ENCODE results near the gene FER. TPM values are rescaled to one million over a fixed set of nuclear protein-coding genes. Genes with fewer than 3 reads are reported as not detected.

FER gene
- total and polyA plus RNA-seq, 10 donors, result 0.96 to 38.8 (median 21.2) TPM

DNA sequence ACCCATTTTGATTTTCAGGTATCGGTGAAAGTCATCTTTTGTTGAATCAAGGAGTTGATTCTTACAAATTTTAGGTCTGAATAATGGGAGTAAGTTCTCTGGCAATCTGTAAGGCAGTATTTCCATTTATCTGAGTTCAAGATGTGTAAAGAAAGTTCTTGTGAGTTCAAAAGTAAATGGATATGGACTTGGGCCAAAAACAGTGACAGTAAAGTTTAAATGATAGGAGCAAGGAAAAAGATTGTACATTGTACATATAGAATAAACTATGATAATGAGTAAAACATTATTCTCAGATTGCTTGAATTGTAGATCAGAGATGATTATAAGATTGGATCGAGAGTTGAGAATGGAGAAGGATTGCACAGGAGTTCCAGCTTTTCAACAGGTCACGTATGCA lies 332.8 kb downstream of the FER start:
- TF ChIP-seq POLR2A (IDR thresholded peaks at IDR 0.05), result no peak
- TF ChIP-seq, protein P1, sequence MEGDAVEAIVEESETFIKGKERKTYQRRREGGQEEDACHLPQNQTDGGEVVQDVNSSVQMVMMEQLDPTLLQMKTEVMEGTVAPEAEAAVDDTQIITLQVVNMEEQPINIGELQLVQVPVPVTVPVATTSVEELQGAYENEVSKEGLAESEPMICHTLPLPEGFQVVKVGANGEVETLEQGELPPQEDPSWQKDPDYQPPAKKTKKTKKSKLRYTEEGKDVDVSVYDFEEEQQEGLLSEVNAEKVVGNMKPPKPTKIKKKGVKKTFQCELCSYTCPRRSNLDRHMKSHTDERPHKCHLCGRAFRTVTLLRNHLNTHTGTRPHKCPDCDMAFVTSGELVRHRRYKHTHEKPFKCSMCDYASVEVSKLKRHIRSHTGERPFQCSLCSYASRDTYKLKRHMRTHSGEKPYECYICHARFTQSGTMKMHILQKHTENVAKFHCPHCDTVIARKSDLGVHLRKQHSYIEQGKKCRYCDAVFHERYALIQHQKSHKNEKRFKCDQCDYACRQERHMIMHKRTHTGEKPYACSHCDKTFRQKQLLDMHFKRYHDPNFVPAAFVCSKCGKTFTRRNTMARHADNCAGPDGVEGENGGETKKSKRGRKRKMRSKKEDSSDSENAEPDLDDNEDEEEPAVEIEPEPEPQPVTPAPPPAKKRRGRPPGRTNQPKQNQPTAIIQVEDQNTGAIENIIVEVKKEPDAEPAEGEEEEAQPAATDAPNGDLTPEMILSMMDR (IDR thresholded peaks at IDR 0.05 in 8 of 11, conservative IDR thresholded peaks at IDR 0.05 in 3 of 11), result no peak
- TF ChIP-seq POLR2AphosphoS5 (IDR thresholded peaks at IDR 0.05), result no peak
- Histone ChIP-seq H3K4me3 (no peak overlapping the region), H3K27me3 (replicated peaks in 1 of 7) (no peaks in the 10 kb centered on the region), H3K36me3 (no peaks in the 10 kb centered on the region), H3K4me1 (no peaks in the 10 kb centered on the region), H3K9me3 (no peaks in the 10 kb centered on the region), H3K27ac (no peak overlapping the region)
- intact Hi-C loops (cut with DNase I; ENCODE audit: low total_unique reads), result no loop called here
- DNase-seq, result no peak
- WGBS, 5 donors, result 80 to 98% (median 96%) methylated on average over 3 of the region's 3 CpGs

DNA sequence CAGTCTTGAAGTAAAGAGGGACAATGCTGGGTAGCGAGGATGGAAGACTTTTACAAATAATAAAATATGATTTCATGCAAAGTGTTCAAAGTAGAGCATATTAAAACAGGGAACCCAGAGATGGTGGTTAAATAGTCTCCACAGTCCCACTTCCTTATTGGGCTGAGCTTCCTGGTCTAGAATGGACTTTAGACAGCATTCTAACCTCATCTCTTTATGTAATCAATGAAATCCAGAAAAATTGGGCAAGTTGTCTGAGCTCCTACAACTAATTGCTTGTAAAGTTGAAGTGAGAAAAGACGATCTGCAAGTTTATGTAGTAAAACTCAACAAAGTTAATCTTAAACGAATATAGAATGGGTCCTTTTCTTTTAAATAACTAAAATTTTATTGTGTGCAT lies 333.2 kb downstream of the FER start:
- H3K27ac ChIP-seq, result no peak overlapping the region
- DNase-seq, result no peak
- no peaks in the 10 kb centered on the region for H3K27me3 ChIP-seq (replicated peaks in 1 of 7)
- H3K4me3 ChIP-seq, result no peak overlapping the region
- no peaks in the 10 kb centered on the region for H3K36me3 ChIP-seq
- no peaks in the 10 kb centered on the region for H3K9me3 ChIP-seq
- TF ChIP-seq POLR2AphosphoS5 (IDR thresholded peaks at IDR 0.05) (no peak), POLR2A (IDR thresholded peaks at IDR 0.05) (no peak)
- TF ChIP-seq, protein P1 (IDR thresholded peaks at IDR 0.05 in 8 of 11, conservative IDR thresholded peaks at IDR 0.05 in 3 of 11), result no peak
- intact Hi-C loops (cut with DNase I; ENCODE audit: low total_unique reads), result no loop called here
- H3K4me1 ChIP-seq, result no peaks in the 10 kb centered on the region
- 74 to 91% (median 84%) methylated on average over 3 of the region's 3 CpGs for WGBS, 5 donors

DNA sequence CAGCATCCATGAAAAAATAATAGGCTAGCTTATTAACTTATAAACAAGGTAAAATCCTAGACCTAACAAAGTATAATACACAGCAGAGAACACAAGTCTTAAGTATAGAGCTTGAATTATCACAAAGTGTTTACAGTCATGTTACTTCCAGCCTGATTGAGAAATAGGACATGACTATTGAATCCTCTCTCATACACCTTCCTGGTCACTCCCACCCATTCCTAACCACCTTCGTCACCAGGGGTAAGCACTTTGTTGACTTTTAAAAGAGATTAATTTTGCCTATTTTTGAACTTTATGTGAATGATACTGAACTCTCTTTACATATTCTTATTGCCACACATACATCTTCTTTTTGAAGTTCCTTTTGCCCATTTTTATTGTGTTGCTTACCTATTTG lies 336.2 kb downstream of the FER start:
- Histone ChIP-seq H3K4me1 (no peaks in the 10 kb centered on the region), H3K9me3 (no peaks in the 10 kb centered on the region), H3K27ac (no peak overlapping the region), H3K36me3 (no peaks in the 10 kb centered on the region), H3K27me3 (replicated peaks in 1 of 7) (no peaks in the 10 kb centered on the region), H3K4me3 (no peak overlapping the region)
- DNase-seq, result no peak
- 83 to 97% (median 90%) methylated on average over 1 of the region's 1 CpG for WGBS, 5 donors
- no peak for TF ChIP-seq POLR2A (IDR thresholded peaks at IDR 0.05)
- TF ChIP-seq, protein P1 (IDR thresholded peaks at IDR 0.05 in 8 of 11, conservative IDR thresholded peaks at IDR 0.05 in 3 of 11), result no peak
- no peak for TF ChIP-seq POLR2AphosphoS5 (IDR thresholded peaks at IDR 0.05)
- intact Hi-C loops (cut with DNase I; ENCODE audit: low total_unique reads), result no loop called here

DNA sequence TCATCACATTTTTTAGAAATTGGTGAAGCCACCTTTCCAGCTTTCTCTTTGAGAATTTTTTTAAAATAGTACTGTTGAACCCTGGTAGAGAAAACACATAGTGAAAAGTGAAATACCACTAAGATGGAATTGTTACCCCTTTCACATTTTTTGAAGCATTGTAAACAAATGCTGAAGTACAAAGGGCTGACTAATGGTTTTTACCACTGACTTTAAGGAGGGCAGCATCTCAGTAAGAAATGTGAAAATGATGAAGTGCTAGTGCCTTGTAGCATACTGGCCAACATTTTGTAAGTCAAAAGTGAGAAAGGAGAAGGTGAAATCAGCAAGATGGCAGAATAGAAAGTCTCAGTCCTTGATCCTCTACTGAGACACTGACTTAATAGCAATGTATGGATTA lies 341.5 kb downstream of the FER start:
- intact Hi-C loops (cut with DNase I; ENCODE audit: low total_unique reads), result no loop called here
- Histone ChIP-seq H3K27ac (no peak overlapping the region), H3K4me1 (no peaks in the 10 kb centered on the region), H3K9me3 (no peaks in the 10 kb centered on the region), H3K4me3 (no peak overlapping the region), H3K27me3 (replicated peaks in 1 of 7) (no peaks in the 10 kb centered on the region), H3K36me3 (peaks cover 0 to 4% (median 0%) of the 10 kb centered on the region in 6 donors)
- no peak for DNase-seq
- TF ChIP-seq POLR2A (IDR thresholded peaks at IDR 0.05) (no peak), POLR2AphosphoS5 (IDR thresholded peaks at IDR 0.05) (no peak)
- TF ChIP-seq, protein P1 (IDR thresholded peaks at IDR 0.05 in 8 of 11, conservative IDR thresholded peaks at IDR 0.05 in 3 of 11), result no peak
